ENCODE measurements around the gene RORB.

Gene RORB

DNA sequence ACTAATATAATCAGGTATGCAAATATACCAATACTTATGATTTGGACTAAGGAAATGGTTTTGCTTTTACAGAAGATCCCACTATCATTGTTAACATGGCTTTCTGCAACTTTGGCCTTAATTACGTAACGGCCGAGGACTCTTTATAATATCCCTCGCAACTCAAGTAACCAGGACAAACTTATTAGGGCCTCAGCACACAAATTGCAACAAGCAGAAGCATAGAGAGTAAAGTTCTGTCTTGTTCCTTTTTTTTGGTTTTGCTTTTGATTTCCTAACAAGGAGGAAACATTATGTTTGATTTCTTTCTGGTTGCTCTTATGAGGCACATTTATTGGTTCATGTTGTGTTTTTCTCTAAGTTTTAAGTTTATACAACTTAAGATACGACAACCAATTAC, 60.4 kb downstream of the RORB start:
- no peak overlapping the region for H3K27ac ChIP-seq
- TF ChIP-seq CTCF (conservative IDR thresholded peaks at IDR 0.05): no peak

- no peak overlapping the region for H3K27ac ChIP-seq
- no peak for TF ChIP-seq CTCF (conservative IDR thresholded peaks at IDR 0.05)
These were observed 65.5 kb downstream of the RORB start for GRCh38 chr9:74562611-74563010.

- TF ChIP-seq CTCF (conservative IDR thresholded peaks at IDR 0.05): peak; percentile 86
These were observed 73.9 kb downstream of the RORB start for GRCh38 chr9:74570879-74571512.

DNA sequence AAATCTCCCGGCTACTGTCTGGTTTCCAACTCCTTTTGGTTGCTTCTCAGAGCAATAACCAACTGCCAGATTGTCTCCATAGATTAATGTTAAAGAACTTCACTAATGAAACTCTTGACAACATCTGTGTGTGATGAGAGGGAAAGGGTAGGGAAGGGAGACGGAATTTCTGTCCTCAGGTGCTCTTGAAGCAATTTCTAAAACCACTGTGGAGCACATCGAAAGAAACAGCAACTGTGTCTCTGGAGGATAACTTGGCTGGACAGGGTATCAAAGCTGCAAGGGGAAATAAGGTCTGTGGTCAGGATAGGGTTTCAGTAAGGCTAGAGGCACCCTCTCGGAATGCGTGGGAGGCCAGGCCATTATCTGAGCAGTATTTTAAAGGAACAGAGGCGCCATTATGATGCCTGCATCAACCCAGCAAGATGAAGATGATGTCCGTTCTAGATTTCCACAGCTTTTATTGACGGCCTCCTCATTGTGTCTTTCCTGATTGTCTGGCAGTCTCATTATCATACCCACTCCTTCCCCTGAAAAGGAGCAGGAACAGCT, 76.6 kb downstream of the RORB start:
- no peak for TF ChIP-seq CTCF (conservative IDR thresholded peaks at IDR 0.05)
- H3K27ac ChIP-seq: no peak overlapping the region

More at GRCh38 chr9:74570879-74571512, 73.9 kb downstream of the RORB start:
- no peak overlapping the region for H3K27ac ChIP-seq

DNA sequence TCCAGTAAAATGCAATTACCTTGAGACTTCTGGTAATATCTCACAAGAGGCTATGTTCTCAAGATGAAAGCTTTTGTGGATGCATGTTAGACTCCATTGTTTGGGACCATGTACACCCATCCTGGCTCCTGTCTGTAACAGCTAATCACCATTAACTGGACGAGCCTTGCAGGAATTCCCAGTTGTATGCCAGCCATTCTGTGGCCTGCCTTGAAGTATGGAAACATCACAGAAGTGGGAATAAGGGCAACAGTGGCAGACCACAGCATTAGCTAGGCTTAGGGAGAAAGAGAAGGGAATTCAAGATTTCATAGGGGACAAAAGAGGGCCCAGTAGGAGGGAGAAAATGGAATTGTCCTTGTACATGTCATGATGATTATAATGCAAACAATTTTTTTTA, 79.0 kb downstream of the RORB start:
- TF ChIP-seq CTCF (conservative IDR thresholded peaks at IDR 0.05): no peak
- H3K27ac ChIP-seq: no peak overlapping the region

GRCh38 chr9:74577956-74578355, 80.8 kb downstream of the RORB start:
- no peak overlapping the region for H3K27ac ChIP-seq
- TF ChIP-seq CTCF (conservative IDR thresholded peaks at IDR 0.05): peak; percentile 74

DNA sequence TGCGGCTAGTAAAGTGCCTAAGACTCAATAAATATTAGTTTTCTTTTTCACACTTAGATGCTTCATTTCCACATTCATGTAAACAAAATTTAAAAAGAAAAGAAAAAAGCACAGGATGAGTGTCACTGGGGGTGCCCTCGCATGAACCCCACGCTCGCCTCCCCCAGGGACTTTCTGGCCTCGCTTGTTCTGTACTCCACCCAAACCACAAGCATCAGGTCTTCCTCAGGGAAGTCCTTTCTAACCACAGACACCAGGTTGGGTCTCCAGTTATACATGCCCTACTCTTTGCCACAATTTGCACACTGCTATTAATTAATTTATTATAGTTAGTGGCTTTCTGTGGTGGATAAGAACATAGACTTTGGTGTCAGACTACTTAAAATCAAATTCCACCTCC, 92.4 kb downstream of the RORB start:
- H3K27ac ChIP-seq: no peak overlapping the region
- TF ChIP-seq CTCF (conservative IDR thresholded peaks at IDR 0.05): no peak

All from VCaP (cell line).